ENCODE data around the gene TMPRSS5. TPM values are rescaled to one million over a fixed set of nuclear protein-coding genes. Genes with fewer than 3 reads are reported as not detected.

TMPRSS5 gene
- total and polyA plus RNA-seq, 10 of the 15 experiments (the other 5 are each of a cell fraction or from before 2014, with no cell fraction given) = 0.05 to 0.85 (median 0.34) TPM; not detected in 2

DNA sequence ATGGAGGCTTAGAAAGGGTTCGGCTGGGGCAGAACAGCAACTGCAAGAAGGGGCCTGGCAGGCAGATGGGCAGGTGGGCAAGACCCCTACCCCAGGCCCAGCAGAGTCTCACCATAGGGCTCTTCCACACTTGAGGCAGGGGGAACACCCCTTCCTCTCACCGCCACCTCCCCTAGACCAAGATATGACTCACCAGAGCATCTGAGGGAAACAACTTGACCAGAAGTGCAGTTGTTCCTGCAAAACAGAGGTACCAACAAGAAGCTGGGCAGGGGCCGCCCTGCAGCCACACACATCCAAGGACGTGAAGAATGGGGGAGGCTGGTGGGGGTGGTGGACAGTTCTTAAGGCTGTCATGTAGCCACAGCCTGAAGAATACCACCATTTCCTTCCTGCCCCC lies 10.9 kb downstream of the TMPRSS5 start (continued):
- TF ChIP-seq, protein P1, sequence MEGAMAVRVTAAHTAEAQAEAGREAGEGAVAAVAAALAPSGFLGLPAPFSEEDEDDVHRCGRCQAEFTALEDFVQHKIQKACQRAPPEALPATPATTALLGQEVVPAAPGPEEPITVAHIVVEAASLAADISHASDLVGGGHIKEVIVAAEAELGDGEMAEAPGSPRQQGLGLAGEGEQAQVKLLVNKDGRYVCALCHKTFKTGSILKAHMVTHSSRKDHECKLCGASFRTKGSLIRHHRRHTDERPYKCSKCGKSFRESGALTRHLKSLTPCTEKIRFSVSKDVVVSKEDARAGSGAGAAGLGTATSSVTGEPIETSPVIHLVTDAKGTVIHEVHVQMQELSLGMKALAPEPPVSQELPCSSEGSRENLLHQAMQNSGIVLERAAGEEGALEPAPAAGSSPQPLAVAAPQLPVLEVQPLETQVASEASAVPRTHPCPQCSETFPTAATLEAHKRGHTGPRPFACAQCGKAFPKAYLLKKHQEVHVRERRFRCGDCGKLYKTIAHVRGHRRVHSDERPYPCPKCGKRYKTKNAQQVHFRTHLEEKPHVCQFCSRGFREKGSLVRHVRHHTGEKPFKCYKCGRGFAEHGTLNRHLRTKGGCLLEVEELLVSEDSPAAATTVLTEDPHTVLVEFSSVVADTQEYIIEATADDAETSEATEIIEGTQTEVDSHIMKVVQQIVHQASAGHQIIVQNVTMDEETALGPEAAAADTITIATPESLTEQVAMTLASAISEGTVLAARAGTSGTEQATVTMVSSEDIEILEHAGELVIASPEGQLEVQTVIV (IDR thresholded peaks at IDR 0.05; ENCODE audit: borderline replicate concordance, partially characterized antibody) = no peak
- no peak for TF ChIP-seq IKZF1 (conservative IDR thresholded peaks at IDR 0.05)
- no peak for TF ChIP-seq MTA3 (IDR thresholded peaks at IDR 0.05; ENCODE audit: borderline replicate concordance, low read length)

GRCh38 chr11:113694390-113694789 lies 11.7 kb downstream of the TMPRSS5 start:
- intact Hi-C loops (cut with micrococcal nuclease; ENCODE audit: unreplicated experiment) (no loop called here), in situ Hi-C loops (cut with MboI) (no loop called here)
- ChIA-PET CTCF (no interaction called here), SMC1A (ENCODE audit: uncharacterized antibody, unreplicated experiment) (no interaction called here), POLR2A (no interaction called here), RAD21 (ENCODE audit: unreplicated experiment) (no interaction called here)
- no peak overlapping the region for H3K4me2 ChIP-seq (ENCODE audit: control insufficient read depth, insufficient read depth)
- no TSS peak for BruUV-seq (replicated peaks)
- no peak for FAIRE-seq
- no peaks in the 10 kb centered on the region for H3K79me2 ChIP-seq (ENCODE audit: control insufficient read depth, insufficient read depth, low read length)
- ATAC-seq = no peak
- WGBS (ENCODE audit: insufficient coverage, insufficient replicate concordance, low lambda C conversion rate, missing lambda C conversion rate) = 61% methylated on average over 12 of the region's 12 CpGs
- no peaks in the 10 kb centered on the region for H3K36me3 ChIP-seq (ENCODE audit: control insufficient read depth in 2 of 2, insufficient read depth in 2 of 2, low read length in 1 of 2)
- no peak for DNase-seq (ENCODE audit: low read depth, low spot score)
- H3K4me1 ChIP-seq (ENCODE audit: control insufficient read depth, insufficient read depth, low read length) = no peaks in the 10 kb centered on the region
- peaks cover 0 to 1% of the 10 kb centered on the region in 2 experiments; a peak in 1 of 4 replicates for H3K27me3 ChIP-seq (replicated peaks in 1 of 2; ENCODE audit: control insufficient read depth in 2 of 2, insufficient read depth in 2 of 2, low read length in 1 of 2)
- H4K20me1 ChIP-seq (ENCODE audit: control insufficient read depth, insufficient read depth) = no peaks in the 10 kb centered on the region
- no peak overlapping the region for H2AFZ ChIP-seq (ENCODE audit: control insufficient read depth, low read depth, low read length)
- H3K9me3 ChIP-seq (replicated peaks; ENCODE audit: control insufficient read depth, insufficient read depth, low read length) = no peaks in the 10 kb centered on the region
- H3K4me3 ChIP-seq = no peak overlapping the region
- no peak overlapping the region for H3K9ac ChIP-seq (ENCODE audit: control insufficient read depth, insufficient read depth, low read length)
- H3K27ac ChIP-seq (ENCODE audit: control insufficient read depth, insufficient read depth) = no peak overlapping the region
- TF ChIP-seq YBX1 (IDR thresholded peaks at IDR 0.05) = no peak
- no peak for TF ChIP-seq YY1 (IDR thresholded peaks at IDR 0.05; ENCODE audit: low read depth, low read length)
- TF ChIP-seq SMAD1 (IDR thresholded peaks at IDR 0.05; ENCODE audit: low read depth, partially characterized antibody) = no peak
- no peak for TF ChIP-seq ZNF687 (IDR thresholded peaks at IDR 0.05)
- no peak for TF ChIP-seq SUPT20H (IDR thresholded peaks at IDR 0.05; ENCODE audit: borderline replicate concordance, control insufficient read depth, low read depth, low read length)
- TF ChIP-seq, protein P2, sequence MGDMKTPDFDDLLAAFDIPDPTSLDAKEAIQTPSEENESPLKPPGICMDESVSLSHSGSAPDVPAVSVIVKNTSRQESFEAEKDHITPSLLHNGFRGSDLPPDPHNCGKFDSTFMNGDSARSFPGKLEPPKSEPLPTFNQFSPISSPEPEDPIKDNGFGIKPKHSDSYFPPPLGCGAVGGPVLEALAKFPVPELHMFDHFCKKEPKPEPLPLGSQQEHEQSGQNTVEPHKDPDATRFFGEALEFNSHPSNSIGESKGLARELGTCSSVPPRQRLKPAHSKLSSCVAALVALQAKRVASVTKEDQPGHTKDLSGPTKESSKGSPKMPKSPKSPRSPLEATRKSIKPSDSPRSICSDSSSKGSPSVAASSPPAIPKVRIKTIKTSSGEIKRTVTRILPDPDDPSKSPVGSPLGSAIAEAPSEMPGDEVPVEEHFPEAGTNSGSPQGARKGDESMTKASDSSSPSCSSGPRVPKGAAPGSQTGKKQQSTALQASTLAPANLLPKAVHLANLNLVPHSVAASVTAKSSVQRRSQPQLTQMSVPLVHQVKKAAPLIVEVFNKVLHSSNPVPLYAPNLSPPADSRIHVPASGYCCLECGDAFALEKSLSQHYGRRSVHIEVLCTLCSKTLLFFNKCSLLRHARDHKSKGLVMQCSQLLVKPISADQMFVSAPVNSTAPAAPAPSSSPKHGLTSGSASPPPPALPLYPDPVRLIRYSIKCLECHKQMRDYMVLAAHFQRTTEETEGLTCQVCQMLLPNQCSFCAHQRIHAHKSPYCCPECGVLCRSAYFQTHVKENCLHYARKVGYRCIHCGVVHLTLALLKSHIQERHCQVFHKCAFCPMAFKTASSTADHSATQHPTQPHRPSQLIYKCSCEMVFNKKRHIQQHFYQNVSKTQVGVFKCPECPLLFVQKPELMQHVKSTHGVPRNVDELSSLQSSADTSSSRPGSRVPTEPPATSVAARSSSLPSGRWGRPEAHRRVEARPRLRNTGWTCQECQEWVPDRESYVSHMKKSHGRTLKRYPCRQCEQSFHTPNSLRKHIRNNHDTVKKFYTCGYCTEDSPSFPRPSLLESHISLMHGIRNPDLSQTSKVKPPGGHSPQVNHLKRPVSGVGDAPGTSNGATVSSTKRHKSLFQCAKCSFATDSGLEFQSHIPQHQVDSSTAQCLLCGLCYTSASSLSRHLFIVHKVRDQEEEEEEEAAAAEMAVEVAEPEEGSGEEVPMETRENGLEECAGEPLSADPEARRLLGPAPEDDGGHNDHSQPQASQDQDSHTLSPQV (IDR thresholded peaks at IDR 0.05) = no peak
- no peak for TF ChIP-seq IKZF1 (conservative IDR thresholded peaks at IDR 0.05)
- TF ChIP-seq SMARCA5 (IDR thresholded peaks at IDR 0.05) = no peak
- no peak for TF ChIP-seq RAD21 (IDR thresholded peaks at IDR 0.05; ENCODE audit: insufficient read depth, low read depth, low read length)
- TF ChIP-seq NR2C1 (IDR thresholded peaks at IDR 0.05) = no peak

Measured in GM12878 (cell line).